GM12873 (cell line): ENCODE data around the gene TASOR.

Experiments
- CTCF ChIP-seq: IDR thresholded peaks from 2 replicates; pipeline ENCODE4 v1.5.1; 2012; ENCODE audit warnings: low read depth, mild to moderate bottlenecking, moderate library complexity, low read length, control low read depth; ENCODE audit not compliant: insufficient read depth; ENCODE audit errors: missing control alignments

TASOR gene

GRCh38 chr3:56704706-56705105 is 21.6 kb upstream of the TASOR start:
- no peak for TF ChIP-seq CTCF

DNA sequence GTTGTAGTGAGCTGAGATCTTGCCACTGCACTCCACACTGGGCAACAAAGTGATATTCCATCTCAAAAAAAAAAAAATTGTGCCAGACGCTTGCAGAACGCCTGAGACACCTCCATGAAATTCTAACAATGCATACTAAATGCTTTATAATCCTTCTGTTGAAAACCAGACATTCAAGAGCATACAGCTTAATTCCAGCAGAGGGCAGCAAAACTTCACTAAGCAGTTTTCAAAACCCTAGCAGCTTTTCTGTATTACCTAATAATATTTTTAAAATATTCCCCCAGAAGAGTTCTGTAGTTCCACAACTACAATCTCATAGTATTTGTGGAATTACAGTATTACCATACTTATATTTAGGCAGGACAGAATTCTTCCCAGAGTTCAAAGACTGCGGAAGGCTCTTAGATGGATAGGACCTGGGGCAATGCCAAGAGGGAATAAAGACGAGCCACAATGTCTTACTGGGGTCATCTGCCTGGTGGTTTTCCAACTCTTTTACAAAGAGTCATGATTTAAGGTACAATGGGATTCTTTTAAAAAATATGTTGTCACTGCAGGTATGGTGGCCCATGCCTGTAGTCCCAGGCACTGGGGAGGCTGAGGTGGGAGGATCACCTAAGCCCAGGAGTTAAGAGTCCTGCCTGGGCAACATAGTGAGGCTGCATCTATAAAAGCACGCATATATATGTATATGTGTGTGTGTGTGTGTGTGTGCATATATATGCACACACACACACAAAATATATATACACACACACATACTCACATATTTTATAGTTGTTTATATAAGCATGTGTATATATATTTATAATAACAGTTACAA is 19.6 kb upstream of the TASOR start:
- peak; percentile 68 for TF ChIP-seq CTCF

DNA sequence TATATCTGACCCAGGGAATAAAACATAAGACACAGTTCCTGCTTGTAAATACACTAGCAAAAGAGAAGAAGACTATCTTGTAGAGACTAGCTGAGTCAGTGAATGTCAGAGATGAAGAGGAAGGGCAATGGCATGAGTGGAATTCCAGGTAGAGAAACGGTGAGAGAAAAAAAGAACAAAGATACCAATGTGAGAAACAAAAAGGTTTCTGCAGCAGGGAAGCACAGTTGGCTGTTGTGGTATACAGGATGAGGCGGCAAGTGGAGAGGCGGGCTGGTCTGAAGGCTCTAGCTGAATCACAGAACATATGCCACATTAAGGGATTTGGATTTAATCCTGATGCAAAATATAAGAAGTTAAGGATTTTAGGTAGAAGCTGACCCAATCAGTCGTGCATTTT is 17.1 kb upstream of the TASOR start:
- TF ChIP-seq CTCF, result no peak

- TF ChIP-seq CTCF, result no peak
Measured at GRCh38 chr3:56694867-56695683, 12.0 kb upstream of the TASOR start.

DNA sequence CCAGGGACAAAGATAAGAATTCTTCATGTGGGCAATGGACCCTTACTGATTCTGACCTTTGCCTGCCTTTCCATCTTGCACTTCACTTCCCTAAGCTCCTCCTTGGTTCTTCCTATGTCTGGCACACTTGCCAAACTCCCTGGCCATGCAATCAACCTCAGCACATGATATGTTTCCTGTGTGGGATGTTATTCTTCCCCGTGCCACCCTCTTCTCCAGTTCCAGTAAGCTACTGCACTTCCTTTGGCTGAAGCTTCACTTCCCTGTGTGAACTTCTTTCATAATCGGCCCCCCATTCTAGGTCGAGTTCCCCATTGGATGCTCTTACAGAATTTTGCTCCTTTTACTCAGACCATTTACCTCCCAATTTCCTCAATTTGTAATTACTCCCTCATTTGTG is 10.7 kb upstream of the TASOR start:
- no peak for TF ChIP-seq CTCF

- no peak for TF ChIP-seq CTCF
Measured at GRCh38 chr3:56691165-56692000, 8.3 kb upstream of the TASOR start.
